Transverse colon (tissue), 4 donors: ENCODE data around the gene MGST1.

Experiments
- CTCF ChIP-seq, 5 experiments: fragments of 200-600 bp in 3 of 5; fragments of 450-650 bp in 2 of 5; sonication (generic) in 3 of 5; IDR thresholded peaks; 1 replicate in 2 of 5; 2 replicates in 3 of 5; pipeline ENCODE4 v1.5.1; 2016 to 2017; ENCODE audit warnings: antibody characterized with exemption in 5 of 5, inconsistent platforms in 3 of 5, mild to moderate bottlenecking in 2 of 5, moderate library complexity in 1 of 5
- EP300 ChIP-seq: sonication (generic); formaldehyde crosslinking; IDR thresholded peaks from one replicate; pipeline ENCODE4 v1.6.1; 2017; ENCODE audit warnings: antibody characterized with exemption, low read depth
- POLR2A ChIP-seq: fragments of 450-650 bp; IDR thresholded peaks from one replicate; pipeline ENCODE4 v1.6.1; 2016; ENCODE audit warnings: antibody characterized with exemption, mild to moderate bottlenecking, moderate library complexity
- POLR2AphosphoS5 ChIP-seq, 3 donors: sonication (generic); formaldehyde crosslinking; IDR thresholded peaks; one replicate each; pipeline ENCODE4 v1.6.1; 2016; ENCODE audit warnings: antibody characterized with exemption in 3 of 3

GRCh38 chr12:16350682-16351081 lies 3.2 kb downstream of the MGST1 start:
- TF ChIP-seq CTCF (IDR thresholded peaks at IDR 0.05) (no peak), EP300 (no peak), POLR2A (no peak), POLR2AphosphoS5 (IDR thresholded peaks at IDR 0.05) (no peak)
